NT2/D1 (cell line): ENCODE data around the gene CACNA1E.

Experiments used
- YY1 ChIP-seq: IDR thresholded peaks from 2 replicates; pipeline ENCODE4 v1.6.1; 2011; ENCODE audit not compliant: insufficient read length, insufficient read depth
- ZNF274 ChIP-seq: IDR thresholded peaks from 2 replicates; pipeline ENCODE4 v1.6.1; 2011; ENCODE audit warnings: mild to moderate bottlenecking, low read depth, low read length

GRCh38 chr1:181718034-181718433 lies 234.7 kb downstream of the CACNA1E start:
- TF ChIP-seq YY1 (no peak), ZNF274 (no peak)
